Peyer's patch (tissue), 4 donors: ENCODE data around the gene WFS1.

ENCODE experiments used
- CTCF ChIP-seq, 6 experiments: fragments of 450-650 bp in 4 of 6; fragments of 200-600 bp in 2 of 6; sonication (generic) in 1 of 6; IDR thresholded peaks; one replicate each; pipeline ENCODE4 v1.5.1; 2017 to 2019; ENCODE audit warnings: antibody characterized with exemption in 6 of 6, mild to moderate bottlenecking in 3 of 6, moderate library complexity in 1 of 6
- POLR2A ChIP-seq, 2 donors: fragments of 450-650 bp; IDR thresholded peaks; one replicate each; pipeline ENCODE4 v1.5.1; 2017; ENCODE audit warnings: antibody characterized with exemption in 2 of 2, mild to moderate bottlenecking in 2 of 2, moderate library complexity in 2 of 2

GRCh38 chr4:6248394-6248793, 21.3 kb upstream of the WFS1 start:
- no peak for TF ChIP-seq CTCF (IDR thresholded peaks at IDR 0.05)
- TF ChIP-seq POLR2A (IDR thresholded peaks at IDR 0.05) = no peak
